KMS-11 (cell line): ENCODE data around the gene ORAI3.

Source experiments
- H2AFZ ChIP-seq: fragments of 200-600 bp; sonication (generic); 2 replicates; pipeline ENCODE4 v1.6.1; 2016; ENCODE audit warnings: antibody characterized with exemption, mixed run types, low read depth
- H3K27ac ChIP-seq: fragments of 200-600 bp; sonication (generic); 2 replicates; pipeline ENCODE4 v1.6.1; 2016; ENCODE audit warnings: mild to moderate bottlenecking, mixed run types
- H3K27me3 ChIP-seq: fragments of 200-600 bp; sonication (generic); 2 replicates; pipeline ENCODE4 v1.6.1; 2017; ENCODE audit warnings: mild to moderate bottlenecking, low read depth, mixed run types, moderate library complexity; ENCODE audit not compliant: insufficient read depth
- H3K36me3 ChIP-seq: fragments of 200-600 bp; sonication (generic); 2 replicates; pipeline ENCODE4 v1.6.1; 2017; ENCODE audit warnings: mild to moderate bottlenecking, mixed run types; ENCODE audit not compliant: insufficient read depth
- H3K4me1 ChIP-seq: fragments of 200-600 bp; sonication (generic); 2 replicates; pipeline ENCODE4 v1.6.1; 2016; ENCODE audit warnings: mild to moderate bottlenecking, low read depth, mixed run types; ENCODE audit not compliant: poor library complexity, severe bottlenecking
- H3K4me2 ChIP-seq: fragments of 200-600 bp; sonication (generic); 2 replicates; pipeline ENCODE4 v1.7.0; 2016; ENCODE audit warnings: mild to moderate bottlenecking, mixed run types
- H3K4me3 ChIP-seq: fragments of 200-600 bp; sonication (generic); IDR thresholded peaks from 2 replicates; pipeline ENCODE4 v1.6.1; 2017; ENCODE audit warnings: low read depth, low read length, mixed read lengths; ENCODE audit not compliant: insufficient read depth
- H3K79me2 ChIP-seq: fragments of 200-600 bp; sonication (generic); 2 replicates; pipeline ENCODE4 v1.6.1; 2016; ENCODE audit warnings: low read depth, mixed run types; ENCODE audit not compliant: insufficient read depth
- H3K9ac ChIP-seq: fragments of 200-600 bp; sonication (generic); 2 replicates; pipeline ENCODE4 v1.6.1; 2016; ENCODE audit warnings: mild to moderate bottlenecking, mixed run types
- H4K20me1 ChIP-seq: fragments of 200-600 bp; sonication (generic); 2 replicates; pipeline ENCODE4 v1.6.1; 2016; ENCODE audit warnings: mild to moderate bottlenecking, mixed run types; ENCODE audit not compliant: insufficient read depth
- TF ChIP-seq, protein P1 (sequence below): fragments of 200-600 bp; sonication (generic); conservative IDR thresholded peaks from 2 replicates; pipeline ENCODE4 v1.6.1; 2017; ENCODE audit warnings: low read depth, mild to moderate bottlenecking, antibody characterized with exemption, low read length, moderate library complexity, mixed read lengths

ORAI3 gene

DNA sequence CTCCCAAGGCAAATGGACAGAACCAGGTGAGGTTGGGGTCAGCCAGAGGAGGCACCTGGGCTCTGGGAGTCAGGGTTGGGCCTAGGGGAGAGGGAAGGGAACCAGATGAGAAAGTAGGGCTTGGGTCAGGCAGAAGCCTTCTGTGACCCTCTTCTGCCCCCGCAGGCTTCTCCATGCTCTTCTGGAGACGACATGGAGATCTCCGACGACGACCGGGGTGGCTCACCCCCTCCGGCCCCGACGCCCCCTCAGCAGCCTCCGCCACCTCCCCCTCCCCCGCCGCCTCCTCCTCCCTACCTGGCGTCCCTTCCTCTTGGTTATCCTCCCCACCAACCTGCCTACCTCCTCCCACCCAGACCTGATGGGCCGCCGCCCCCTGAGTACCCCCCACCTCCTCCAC, 16.6 kb downstream of the ORAI3 start:
- H3K79me2 ChIP-seq: no peaks in the 10 kb centered on the region; the same call in 1 of the 2 replicates
- H3K4me2 ChIP-seq: no peak overlapping the region
- no peaks in the 10 kb centered on the region for H3K27me3 ChIP-seq
- H3K4me3 ChIP-seq: no peak overlapping the region
- no peaks in the 10 kb centered on the region for H4K20me1 ChIP-seq
- H3K36me3 ChIP-seq: peaks cover 14% of the 10 kb centered on the region; the same call in 1 of the 2 replicates
- no peaks in the 10 kb centered on the region for H3K4me1 ChIP-seq
- H3K9ac ChIP-seq: no peak overlapping the region
- H3K27ac ChIP-seq: no peak overlapping the region
- H2AFZ ChIP-seq: no peak overlapping the region
- TF ChIP-seq, protein P1, sequence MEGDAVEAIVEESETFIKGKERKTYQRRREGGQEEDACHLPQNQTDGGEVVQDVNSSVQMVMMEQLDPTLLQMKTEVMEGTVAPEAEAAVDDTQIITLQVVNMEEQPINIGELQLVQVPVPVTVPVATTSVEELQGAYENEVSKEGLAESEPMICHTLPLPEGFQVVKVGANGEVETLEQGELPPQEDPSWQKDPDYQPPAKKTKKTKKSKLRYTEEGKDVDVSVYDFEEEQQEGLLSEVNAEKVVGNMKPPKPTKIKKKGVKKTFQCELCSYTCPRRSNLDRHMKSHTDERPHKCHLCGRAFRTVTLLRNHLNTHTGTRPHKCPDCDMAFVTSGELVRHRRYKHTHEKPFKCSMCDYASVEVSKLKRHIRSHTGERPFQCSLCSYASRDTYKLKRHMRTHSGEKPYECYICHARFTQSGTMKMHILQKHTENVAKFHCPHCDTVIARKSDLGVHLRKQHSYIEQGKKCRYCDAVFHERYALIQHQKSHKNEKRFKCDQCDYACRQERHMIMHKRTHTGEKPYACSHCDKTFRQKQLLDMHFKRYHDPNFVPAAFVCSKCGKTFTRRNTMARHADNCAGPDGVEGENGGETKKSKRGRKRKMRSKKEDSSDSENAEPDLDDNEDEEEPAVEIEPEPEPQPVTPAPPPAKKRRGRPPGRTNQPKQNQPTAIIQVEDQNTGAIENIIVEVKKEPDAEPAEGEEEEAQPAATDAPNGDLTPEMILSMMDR: no peak

DNA sequence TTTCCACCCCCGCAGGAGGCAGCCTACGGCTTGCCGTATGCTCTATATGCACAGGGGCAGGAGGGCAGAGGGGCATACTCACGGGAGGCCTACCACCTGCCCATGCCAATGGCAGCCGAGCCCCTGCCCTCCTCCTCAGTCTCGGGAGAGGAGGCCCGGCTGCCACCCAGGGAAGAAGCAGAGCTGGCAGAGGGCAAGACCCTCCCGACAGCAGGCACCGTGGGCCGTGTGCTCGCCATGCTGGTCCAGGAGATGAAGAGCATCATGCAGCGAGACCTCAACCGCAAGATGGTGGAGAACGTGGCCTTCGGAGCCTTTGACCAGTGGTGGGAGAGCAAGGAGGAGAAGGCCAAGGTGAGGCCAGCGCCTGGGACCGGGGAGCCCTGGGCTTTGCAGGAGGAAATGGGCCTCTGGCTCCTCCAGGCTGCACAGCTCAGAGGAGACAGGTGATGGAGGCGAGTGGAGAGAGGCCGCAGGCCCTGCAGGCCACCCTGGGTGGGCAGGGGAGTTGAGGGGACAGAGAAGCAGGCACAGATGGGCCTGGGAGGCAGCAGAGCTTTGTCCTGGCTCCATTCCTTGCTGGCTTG, 17.3 kb downstream of the ORAI3 start:
- no peak overlapping the region for H3K27ac ChIP-seq
- H4K20me1 ChIP-seq: no peaks in the 10 kb centered on the region
- TF ChIP-seq, protein P1: no peak
- no peaks in the 10 kb centered on the region for H3K4me1 ChIP-seq
- H3K27me3 ChIP-seq: no peaks in the 10 kb centered on the region
- no peak overlapping the region for H3K9ac ChIP-seq
- no peak overlapping the region for H3K4me2 ChIP-seq
- no peak overlapping the region for H3K4me3 ChIP-seq
- no peaks in the 10 kb centered on the region for H3K79me2 ChIP-seq
- no peak overlapping the region for H2AFZ ChIP-seq
- peaks cover 14% of the 10 kb centered on the region; the same call in 1 of the 2 replicates for H3K36me3 ChIP-seq

DNA sequence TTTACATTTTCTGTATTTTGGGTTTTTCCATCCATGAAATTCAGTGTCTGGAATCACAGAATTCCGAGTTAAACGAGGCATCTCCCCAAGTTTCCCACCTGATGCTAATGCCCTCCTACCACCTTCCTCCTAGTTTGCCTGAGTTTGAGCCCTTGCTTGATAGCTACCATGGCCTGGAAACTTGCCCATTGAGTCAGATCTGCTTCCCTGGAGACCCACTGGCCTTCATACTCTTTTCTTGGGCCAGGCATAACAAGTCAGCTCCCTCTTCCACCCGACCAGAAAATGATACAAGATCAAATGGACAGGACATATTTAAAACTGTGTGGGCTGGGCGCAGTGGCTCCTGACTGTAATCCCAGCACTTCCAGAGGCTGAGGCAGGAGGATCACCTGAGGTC, 18.9 kb downstream of the ORAI3 start:
- no peak overlapping the region for H2AFZ ChIP-seq
- H3K9ac ChIP-seq: no peak overlapping the region
- H3K79me2 ChIP-seq: no peaks in the 10 kb centered on the region
- no peaks in the 10 kb centered on the region for H3K27me3 ChIP-seq
- H3K36me3 ChIP-seq: peaks cover 5% of the 10 kb centered on the region; the same call in 1 of the 2 replicates
- no peak overlapping the region for H3K4me3 ChIP-seq
- H4K20me1 ChIP-seq: no peaks in the 10 kb centered on the region
- TF ChIP-seq, protein P1: no peak
- H3K4me1 ChIP-seq: no peaks in the 10 kb centered on the region
- no peak overlapping the region for H3K4me2 ChIP-seq
- H3K27ac ChIP-seq: no peak overlapping the region

DNA sequence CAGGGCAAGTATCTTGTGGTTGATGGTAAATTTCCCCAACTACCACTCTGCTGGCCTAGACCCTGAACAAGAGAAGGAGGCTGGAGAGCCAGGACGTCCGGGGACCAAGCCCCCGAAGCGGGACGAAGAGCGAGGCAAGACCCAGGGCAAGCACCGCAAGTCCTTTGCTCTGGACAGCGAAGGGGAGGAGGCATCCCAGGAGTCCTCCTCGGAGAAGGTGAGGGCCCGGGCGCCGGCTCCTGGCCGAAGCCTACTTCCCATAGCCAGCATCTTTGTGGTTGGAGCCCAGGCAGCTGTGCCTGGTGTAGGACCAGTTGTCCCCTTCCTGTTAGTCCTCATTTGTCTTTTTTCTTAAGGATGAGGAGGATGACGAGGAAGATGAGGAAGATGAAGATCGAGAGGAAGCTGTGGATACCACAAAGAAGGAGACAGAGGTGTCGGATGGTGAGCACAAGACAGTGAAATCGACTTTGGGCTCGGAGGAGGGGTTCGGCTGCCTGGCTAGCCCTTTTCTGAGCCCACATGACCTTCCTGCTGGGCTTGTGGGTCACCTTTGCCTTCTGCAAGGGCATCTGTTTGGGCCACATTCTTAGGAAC, 20.5 kb downstream of the ORAI3 start:
- Histone ChIP-seq H3K4me3 (no peak overlapping the region), H4K20me1 (no peaks in the 10 kb centered on the region), H3K4me2 (no peak overlapping the region), H2AFZ (no peak overlapping the region), H3K27me3 (no peaks in the 10 kb centered on the region), H3K79me2 (no peaks in the 10 kb centered on the region), H3K36me3 (peaks cover 12% of the 10 kb centered on the region; the same call in 1 of the 2 replicates), H3K27ac (no peak overlapping the region), H3K4me1 (no peaks in the 10 kb centered on the region), H3K9ac (no peak overlapping the region)
- TF ChIP-seq, protein P1: no peak
